HG02884 (cell line): ENCODE measurements around the gene LONP2.
"Not testable (repeated sequence)": the region's sequence is repeated elsewhere in the genome, so short reads cannot be mapped to it uniquely, and the experiment has no call there.

Experiments
- ATAC-seq: cut with Tn5 transposase; IDR thresholded peaks from one replicate; pipeline ENCODE4 v1.9.1; 2021; ENCODE audit warnings: mild to moderate bottlenecking, moderate library complexity; ENCODE audit not compliant: unreplicated experiment

LONP2 gene

DNA sequence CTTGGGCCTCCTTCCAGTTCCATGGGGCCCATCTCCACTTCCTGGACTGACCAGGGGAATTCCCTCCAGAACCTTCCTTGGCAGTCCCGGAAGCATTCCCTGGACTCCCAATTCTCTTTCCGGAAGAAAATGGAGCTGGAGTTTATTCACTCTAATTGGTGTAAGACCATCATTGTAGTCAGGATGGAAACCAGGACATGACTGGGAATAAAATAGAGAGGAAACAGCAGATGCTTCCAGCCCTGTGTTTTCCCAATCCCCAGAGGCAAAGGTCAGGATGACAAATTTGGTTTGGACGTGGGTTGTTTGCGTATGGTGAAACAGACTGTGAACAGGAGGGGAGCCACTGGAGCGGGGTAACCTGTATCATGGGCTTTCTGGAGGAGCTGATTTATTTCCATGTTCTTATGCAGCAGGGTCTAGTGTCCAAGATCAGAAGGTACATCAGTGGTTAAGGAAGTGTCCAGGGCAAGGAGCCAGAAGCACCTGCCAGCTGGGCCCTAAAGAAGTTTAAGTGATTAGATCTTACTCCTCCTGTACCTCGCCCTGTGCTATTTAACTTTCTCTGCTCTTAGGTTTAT lies 8.5 kb upstream of the LONP2 start:
- ATAC-seq, result no peak

GRCh38 chr16:48236286-48236685 lies 7.8 kb upstream of the LONP2 start:
- no peak for ATAC-seq

- not testable (repeated sequence) for ATAC-seq
These were observed 4.0 kb upstream of the LONP2 start for GRCh38 chr16:48240147-48240546.

- ATAC-seq, result no peak
These were observed 729 bp downstream of the LONP2 start for GRCh38 chr16:48244863-48245195.

- ATAC-seq, result no peak
These were observed 2.0 kb downstream of the LONP2 start for GRCh38 chr16:48246066-48246465.

DNA sequence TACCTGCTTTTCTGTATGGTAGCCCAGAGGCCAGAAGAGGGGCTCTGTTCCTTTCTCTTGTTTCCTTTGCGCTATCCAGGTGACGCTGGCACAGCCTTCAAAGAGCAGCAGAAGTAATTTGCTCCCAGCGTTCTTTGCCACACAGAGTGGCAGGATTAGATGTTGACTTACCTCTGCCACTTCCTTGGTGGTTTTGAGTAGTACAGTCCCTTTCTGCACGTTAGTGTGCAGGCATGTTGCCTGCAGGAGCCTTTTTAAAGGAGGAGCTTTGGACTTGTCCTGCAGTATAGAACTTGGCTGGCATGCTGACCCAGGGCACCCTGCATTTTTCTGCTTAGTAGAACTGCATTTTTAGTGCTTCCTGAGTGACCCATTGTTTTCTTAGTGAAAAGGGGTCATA lies 3.2 kb downstream of the LONP2 start, which contains the start of gene ABCC11:
ABCC11 (minus strand) TSS at position 229 of the 400 bp plus-strand sequence. CDS start 15,618 bp downstream, outside the sequence.
- ATAC-seq, result no peak

DNA sequence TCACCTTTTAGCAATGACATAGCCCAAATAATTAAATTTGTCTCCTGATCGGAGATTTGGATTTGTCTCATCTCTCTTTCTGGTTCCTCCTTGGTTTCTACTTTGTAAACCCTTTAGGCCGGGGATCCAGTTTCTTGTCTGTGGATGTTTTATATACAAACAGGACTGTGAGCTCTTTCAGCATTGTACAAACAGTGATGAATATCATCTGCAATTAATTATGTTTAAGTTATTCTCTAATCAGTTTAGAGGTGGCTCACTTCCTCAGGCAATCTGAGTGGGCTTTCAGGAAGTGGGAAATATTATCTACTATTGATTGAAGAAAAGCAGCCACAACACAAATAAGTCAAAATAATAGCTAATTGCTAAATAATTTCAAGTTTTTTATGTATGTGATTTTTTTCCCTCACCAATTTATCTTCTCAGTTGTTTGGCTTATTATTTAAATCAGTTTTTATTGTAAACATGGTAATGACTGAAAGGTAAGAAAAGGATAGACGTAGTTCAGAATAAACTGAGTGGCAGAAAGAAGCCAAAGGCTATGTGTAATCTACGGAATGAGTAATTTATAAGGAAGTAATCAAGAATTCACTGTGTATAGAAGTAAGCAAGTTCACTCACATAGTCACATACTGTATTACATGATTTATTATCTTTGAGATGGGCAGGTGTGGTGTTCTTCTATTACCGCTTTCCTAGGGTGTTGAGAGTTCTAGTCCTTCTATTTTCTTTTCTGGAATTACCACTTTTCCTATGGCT lies 6.6 kb downstream of the LONP2 start:
- no peak for ATAC-seq

GRCh38 chr16:48252013-48252412 lies 7.9 kb downstream of the LONP2 start:
- ATAC-seq, result no peak

DNA sequence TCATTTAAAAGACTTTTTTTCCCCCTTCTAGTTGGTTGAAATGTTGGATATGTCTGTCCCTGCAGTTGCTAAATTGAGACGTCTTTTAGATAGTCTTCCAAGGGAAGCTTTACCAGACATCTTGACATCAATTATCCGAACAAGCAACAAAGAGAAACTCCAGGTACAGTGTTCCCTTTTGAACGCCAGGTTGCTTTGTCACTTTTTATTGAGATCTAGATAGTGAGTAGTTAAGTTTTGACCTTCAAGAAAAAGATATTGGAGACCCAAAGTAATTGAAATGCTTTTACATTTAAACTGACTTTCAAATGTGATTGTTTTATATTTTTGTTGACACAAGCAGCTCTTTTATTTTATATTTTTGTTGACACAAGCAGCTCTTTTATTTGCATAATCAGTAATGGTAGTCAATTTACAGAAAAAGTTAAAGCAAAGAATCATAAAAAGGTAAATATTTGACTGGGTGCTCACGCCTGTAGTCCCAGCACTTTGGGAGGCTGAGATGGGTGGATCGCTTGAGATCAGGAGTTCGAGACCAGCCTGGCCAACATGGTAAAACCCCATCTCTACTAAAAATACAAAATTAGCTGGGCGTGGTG lies 12.6 kb downstream of the LONP2 start:
- ATAC-seq, result no peak

DNA sequence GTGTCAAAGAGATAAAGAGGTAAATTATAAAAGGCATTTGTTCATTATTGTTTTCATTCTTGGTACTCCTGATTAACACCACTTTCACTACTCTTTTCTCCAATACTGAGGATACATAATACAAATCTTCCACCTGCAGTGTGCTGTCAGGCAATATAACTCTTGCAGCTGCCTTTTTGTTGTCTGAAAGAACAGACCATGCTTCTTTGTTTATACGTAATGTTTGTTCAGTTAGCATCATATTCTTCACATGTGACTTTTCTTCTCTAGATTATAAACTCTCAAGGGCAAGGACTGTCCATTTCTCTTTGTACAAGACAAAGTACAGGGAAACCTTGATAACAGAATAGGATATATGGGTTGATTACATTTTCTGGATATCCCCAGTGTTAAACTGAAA lies 17.5 kb downstream of the LONP2 start:
- no peak for ATAC-seq

DNA sequence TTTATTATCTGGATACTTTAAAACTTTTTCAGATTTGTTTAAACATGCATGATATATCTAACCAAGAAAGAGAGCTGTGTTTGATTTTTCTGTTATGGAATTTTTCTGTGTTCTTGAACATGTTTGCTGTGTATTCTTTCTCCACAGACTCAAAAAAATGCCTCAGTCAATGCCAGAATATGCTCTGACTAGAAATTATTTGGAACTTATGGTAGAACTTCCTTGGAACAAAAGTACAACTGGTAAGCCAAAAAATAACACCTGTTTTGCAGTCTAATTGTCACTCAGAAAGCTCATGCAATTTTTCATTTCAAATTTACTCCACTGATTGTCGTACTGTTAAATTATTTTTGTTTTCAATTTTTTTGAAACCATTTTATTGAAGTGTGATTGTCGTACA lies 18.5 kb downstream of the LONP2 start:
- no peak for ATAC-seq

GRCh38 chr16:48269011-48269410 lies 24.9 kb downstream of the LONP2 start:
- no peak for ATAC-seq

DNA sequence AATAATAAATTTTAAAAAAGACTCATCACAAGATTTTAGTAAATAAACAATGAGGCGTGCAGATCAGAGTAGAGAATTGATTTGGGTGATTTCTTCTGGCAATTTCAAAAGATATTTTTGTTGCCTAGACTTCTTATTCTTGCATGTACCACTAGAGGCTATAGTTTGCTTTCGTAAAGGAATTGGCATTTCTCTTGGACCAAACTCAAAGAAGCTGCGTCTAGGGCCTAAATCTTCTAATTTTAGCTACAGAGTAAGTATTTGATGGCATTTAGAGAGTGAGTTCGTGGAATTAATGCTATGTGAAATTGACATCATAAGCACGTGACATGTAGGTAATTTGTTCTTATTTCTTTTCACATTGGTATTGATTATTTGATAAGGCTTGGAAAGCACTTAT lies 27.6 kb downstream of the LONP2 start:
- no peak for ATAC-seq

GRCh38 chr16:48272837-48273421 lies 28.8 kb downstream of the LONP2 start:
- no peak for ATAC-seq

DNA sequence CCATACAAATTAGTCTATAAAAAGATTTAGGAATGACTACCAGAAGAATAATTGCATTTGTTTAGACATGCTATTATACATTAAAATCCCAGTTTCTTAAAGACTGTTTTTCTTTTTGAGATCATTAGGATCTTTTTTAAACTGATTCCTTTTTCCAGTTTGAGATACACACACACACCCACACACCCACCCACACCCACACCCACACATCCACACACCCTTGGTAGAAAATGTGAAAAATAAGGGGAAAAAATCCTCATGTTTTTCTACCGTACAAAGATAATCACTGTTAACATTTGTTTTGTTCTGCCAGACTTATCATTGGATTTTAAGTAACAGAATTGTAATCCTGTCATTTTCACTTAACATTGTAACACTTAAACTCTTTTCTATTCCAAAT lies 30.4 kb downstream of the LONP2 start:
- ATAC-seq, result no peak

- ATAC-seq, result no peak
These were observed 32.0 kb downstream of the LONP2 start for GRCh38 chr16:48276102-48276501.

DNA sequence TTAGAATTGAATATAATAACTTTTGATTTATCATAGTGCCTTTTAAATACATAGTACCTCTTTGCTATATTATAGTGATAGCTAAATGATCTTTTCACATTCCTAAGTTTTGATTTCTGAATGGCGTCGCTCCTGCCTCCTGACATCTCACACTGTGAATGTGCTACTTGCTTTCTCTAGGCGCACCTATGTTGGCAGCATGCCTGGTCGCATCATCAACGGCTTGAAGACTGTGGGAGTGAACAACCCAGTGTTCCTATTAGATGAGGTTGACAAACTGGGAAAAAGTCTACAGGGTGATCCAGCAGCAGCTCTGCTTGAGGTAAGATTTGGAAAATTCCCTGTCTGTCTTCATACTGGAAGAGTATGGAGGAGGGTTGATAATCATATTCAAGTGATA lies 33.1 kb downstream of the LONP2 start:
- no peak for ATAC-seq

- ATAC-seq, result no peak
These were observed 35.1 kb downstream of the LONP2 start for GRCh38 chr16:48279199-48279598.

DNA sequence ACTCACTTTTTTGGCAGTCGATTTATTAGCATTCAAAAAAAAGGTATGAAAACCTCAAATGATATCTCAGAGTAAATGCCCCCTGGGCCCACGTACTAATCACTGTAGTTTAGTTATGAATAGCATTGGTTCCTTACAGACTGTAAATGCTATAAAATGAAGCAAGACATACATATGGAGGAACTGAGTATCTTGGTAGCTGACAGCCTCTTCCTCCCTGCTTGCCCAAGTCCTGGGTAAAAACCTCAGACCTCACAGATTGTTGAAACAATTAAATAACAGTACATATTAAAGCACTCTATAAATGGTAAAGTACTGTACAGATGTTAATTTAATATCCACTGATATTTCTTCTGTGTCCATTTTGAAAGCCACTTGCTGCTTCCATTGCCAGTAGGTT lies 36.4 kb downstream of the LONP2 start:
- ATAC-seq, result no peak

DNA sequence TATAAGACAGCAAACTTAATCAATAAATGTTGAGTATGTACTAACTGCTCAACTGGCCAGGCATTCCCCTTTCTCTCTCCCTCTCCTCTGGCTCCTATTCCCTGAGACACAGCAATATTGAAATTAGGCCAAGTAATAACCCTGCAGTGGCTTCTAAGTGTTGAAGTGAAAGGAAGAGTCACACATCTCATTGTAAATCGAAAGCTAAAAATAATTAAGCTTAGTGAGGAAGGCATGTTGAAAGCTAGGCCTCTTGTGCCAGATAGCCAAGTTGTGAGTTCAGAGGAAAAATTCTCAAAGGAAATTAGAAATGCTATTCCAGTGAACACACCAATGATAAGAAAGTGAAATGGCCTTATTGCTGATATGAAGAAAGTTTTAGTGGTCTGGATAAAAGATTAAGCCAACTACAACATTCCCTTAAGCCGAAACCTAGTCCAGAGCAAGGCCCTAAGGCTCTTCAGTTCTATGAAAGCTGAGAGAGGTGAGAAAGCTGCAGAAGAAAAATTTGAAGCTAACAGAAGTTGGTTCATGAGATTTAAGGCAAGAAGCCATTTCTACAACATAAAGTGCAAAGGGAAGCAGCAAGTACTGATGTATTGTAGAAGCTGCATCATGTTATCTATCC lies 38.6 kb downstream of the LONP2 start:
- ATAC-seq, result no peak

DNA sequence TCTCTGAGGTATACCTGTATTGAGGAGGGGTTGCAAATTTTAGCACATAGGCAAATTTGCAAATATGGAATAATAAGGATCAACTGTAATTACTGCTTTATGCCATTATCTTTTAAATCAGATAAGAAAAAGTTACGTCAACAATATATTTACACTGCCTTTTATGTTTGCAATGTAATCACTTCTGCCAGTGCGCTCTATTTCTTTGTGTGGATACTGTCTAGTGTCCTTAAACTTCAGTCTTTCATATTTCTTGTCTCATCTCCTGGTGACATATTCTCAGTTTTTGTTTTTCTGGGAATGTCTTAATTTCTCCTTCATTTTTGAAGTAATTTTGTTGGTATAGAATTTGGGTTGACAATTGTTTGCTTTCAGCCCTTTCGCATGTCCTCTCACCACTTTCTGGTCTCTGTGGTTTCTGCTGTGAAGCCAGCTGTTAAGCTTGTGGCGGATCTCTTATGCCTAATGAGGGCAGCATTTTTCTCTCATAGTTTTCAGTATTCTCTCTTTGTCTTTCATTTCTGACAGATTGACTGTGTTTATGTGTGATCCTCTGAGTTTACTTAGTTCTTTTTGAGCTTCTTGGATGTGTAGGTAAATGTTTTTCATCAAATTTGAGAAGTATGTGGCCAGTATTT lies 40.8 kb downstream of the LONP2 start:
- no peak for ATAC-seq
